NOMO-1 (cell line): ENCODE measurements around the gene RAD51B.

Experiments used
- DNase-seq, 2 experiments: peaks; one replicate each; lab custom pipeline; 2025; ENCODE audit not compliant: unreplicated experiment in 2 of 2; lab: John Stamatoyannopoulos, UW

RAD51B gene

DNA sequence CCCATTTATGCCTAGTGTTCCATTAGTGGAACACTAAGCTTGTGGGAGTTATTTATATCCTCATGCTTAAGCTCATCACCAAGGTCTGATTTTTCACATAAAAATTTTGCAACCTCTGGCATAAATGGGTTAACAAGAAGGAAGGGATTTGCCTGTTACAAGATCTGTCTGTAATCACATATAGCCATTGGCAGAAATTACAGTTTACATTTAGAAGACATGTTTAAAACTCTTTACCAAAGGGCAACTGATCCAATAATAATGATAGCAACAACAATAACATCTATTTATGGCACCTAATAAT is 550.4 kb downstream of the RAD51B start:
- no peak for DNase-seq

- no peak for DNase-seq
Measured at GRCh38 chr14:68372368-68372767, 552.8 kb downstream of the RAD51B start.

- no peak for DNase-seq
Measured at GRCh38 chr14:68373124-68373646, 553.6 kb downstream of the RAD51B start.

DNA sequence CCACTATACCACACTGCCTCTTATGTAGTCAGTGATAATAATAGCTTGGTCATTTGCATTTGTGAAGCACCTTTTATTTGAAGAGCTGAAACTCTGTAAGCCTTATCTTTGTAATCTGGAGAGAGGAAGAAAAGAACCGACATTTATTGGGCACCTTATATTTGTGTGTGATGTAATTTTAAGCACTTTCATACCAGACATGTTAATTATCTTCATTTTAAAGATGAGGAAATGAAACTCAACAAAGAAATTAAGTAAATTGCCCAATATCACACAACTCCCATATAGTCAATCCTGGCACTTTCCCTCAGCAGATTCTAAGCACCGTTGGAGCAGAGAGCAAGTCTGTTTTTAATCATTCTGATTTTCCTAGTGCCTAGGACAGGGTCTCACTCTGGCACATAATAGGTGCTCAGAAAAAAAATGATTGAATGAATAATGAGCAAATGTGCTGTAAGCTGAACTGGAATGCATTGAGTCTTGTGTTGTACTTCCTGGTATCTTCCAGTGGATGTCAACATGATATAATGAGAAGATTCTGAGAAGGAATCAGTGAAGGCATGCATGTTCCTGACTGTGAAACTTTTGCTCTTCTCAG is 554.4 kb downstream of the RAD51B start:
- DNase-seq = peak; percentile 55 to 90

GRCh38 chr14:68374682-68375081 is 555.1 kb downstream of the RAD51B start:
- DNase-seq = no peak

DNA sequence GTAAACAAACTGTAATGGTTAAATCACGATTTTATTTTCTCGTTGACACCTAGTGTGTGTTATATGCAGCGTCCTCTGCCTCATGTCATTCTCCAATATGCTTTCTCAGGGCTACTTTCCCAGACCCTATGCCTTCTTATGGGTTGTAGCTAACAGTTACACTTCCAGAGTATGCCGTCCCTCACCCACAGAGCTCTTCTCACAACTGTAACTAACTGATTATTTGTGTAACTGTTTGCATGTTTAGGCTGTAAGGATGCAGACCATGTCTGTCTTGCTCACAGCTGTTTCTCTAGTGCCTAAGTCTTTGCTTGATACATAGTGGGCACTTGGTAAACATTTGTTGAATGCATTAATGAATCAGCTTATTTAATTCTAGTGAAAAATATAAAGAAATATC is 555.8 kb downstream of the RAD51B start:
- DNase-seq = no peak

GRCh38 chr14:68376067-68376779 is 556.6 kb downstream of the RAD51B start:
- DNase-seq = no peak

DNA sequence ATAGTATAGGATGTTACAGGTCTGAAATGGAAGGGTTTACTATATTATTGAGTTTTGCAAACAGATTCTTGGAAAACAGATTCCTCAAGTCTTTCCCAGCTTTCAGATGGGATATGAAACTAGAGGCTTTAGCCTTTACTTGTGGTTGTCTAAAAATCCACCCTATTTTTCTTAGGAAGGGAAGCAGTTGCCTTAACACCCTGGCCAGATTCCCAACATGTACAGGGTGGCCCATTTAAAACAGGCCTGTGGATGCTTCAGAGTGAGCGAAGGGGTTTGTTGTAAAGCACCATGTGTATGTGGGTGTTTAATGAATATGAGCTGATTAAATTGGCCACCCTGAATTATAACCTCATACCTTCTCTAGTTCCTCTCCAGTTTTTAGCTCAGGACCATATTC is 557.4 kb downstream of the RAD51B start:
- DNase-seq = no peak

DNA sequence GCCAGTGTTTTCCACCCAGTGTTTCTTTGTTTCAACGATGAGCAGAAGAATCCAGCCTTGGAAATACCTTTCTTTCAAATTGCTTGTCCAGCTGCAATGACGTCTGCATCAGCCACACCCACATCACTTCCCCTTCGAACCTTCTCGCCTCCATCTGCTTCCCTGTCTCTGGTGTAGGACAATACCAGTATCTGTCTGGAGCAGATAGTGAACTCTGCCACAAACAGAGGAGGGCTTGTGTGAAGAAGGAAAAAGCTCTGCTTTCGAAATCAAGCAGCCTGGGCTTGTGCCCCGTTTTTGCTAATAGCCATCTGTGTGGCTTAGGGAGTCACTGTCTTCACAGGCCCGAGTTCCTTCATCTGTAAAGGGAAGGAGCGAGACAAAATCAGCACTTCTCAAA is 557.9 kb downstream of the RAD51B start:
- DNase-seq = peak; percentile 21 to 35

DNA sequence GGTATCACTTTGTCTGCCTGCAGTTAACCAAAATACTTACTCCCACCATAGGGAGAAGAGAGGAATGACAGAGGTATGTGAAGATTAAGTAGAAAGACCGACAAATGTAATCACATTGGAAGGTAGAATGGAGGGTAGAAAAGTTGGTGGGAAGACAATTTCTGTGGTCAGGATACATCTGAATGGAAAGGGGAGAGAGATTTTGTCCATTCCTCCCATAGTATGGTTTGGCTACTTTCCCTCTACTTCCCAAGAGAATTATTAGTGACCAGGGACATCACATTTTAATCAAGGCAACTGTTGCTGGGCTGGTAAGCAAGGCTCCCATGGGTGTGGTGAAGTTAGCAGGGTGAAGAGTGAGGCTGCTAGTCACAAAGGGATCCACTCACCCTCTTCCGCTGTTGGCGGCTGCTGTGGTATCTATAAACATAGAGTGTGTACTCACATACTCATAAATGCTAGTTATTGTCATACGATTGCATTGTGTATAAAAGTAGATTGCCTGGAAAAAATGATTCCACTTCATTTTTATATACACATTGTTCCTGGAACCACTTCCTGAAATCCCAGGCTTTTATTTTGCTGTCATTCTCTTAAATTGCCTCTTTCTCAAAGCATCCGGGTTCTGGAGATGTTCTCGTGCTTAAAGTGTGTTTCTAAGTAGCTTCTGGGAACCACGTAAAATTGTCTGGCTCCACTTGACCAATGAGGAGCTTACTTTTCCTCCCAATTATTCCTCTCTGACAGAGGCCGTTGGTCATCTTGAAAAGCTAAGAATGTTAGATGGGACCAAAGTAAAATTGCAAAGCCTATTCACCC is 560.1 kb downstream of the RAD51B start:
- no peak for DNase-seq

GRCh38 chr14:68380329-68380741 is 560.8 kb downstream of the RAD51B start:
- no peak for DNase-seq

DNA sequence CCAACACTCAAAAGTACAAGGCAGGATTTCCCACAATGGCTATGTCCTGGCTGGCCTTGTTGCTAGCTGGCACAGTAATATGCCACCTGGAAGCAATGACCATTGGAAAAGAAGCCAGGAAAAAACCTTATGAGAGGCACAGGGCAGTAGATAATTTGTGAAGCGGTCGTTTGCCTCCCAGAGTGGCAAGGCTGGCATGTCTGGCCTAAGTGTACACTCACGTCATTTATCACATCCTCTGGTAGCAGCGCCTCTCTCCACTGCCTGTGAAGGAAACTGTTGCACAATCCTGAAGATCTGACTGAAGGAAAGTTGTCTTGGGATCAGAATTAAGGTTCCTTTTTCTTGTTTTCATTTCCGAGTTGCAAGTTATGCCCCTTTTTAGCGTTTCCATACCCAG is 564.8 kb downstream of the RAD51B start:
- peak; percentile 48 to 80 for DNase-seq

DNA sequence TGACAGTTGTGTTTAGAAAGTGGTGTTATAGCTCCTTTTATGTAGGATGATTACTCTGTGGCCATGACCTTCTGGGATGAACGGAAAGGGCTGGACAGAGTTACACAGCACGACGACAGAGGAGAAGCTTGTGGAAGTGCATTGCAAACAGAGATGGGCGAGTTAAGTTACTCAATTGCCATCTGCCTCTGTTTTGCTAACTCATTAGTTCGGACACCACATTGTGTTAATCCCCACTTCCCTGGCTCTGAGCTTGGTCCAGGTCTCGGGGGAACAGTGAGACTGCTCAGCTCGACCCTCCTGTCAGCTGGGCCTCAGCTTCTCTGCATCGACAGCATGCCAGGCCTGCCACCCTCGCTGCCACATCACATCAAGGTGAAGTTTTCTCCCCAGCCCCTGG is 565.3 kb downstream of the RAD51B start:
- no peak for DNase-seq

- DNase-seq = no peak
Measured at GRCh38 chr14:68386446-68386845, 566.9 kb downstream of the RAD51B start.

DNA sequence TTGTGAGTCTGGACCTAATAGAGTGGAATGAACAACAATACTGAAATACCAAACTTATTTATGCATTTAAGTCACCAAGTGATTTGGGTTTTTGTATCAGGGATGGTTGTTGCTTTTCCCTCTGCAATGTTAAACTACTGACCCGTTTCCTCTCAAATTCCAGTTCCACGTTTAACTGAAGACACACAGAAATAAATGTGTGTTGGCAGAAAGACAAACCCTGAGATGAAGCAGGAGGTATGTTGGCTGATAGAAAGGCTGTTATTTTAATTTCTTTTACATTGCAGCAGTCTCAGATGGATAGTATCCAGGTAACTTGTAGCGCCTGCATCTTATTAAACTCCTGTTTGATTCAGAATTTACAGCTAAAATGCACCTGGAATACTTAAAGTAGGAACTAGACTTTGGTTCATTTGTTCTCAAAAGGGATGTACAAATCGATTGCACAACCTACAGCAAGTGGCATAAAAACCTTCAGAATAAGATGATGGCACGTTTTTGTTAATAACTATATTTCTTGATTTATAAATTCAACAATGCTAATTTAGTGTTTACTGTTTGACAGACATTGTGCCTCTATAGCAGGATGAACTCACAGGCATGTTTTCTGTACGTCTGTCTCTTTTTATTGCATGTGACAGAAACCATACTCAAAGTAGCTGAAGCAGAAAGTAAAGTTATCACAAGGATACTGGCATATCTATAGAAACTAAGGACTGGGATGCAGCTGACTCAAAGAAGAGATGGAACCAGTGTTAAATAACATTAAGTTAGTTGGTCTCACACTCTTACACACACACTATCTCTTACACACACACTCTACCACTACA is 567.6 kb downstream of the RAD51B start:
- DNase-seq = peak in 1 of 2 experiments; percentile 13

GRCh38 chr14:68389943-68390342 is 570.4 kb downstream of the RAD51B start:
- no peak for DNase-seq

DNA sequence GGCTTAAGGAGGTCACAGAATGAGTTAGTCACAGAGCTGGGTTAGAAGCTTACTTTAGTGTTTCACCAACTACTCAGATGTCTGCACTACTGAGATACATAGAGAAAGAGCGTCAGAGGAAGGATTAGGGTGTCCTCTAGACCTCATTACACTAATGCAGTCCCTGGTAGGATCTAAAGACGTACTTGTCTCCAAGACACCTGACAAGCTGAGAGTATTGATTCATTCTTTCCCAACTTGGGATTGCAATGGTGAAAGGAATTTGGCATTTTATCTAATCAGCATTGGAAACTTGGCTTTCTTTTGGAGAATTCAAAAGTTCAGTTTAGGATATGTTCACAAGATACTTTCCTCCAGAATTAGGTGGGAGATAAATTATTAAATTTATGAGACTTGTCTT is 571.2 kb downstream of the RAD51B start:
- DNase-seq = no peak

DNA sequence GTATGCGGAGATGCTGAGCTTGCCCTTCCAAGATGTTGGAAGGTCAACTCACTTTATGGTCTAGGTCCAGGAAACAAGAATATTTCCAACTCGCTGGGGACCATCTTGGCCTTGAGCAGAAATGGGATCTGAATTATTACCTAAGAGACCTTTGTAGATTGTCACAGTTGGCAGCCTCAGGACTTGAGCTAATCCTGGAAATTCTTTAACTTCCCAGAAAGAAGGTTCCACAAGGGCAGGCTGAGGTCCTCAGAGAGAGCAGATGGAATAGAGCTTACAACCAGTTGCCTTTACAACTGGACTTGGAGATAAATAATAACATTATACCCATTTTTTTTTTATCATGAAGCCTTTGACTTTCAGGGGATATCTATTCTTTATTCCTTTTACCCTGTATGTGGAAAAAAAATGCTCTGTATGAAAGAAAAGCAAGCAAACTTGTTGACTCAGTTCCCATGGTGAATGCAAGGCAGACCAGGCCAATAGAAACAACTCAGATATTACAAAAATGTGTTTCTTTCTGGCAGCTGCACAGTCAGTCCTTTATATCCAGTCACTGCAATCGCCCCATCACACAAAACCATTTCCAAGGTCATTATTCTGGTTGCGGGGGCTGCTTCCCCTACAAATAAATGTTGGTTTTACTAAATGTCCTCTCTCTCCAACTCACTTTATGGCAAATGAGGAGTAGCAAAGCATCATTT is 571.9 kb downstream of the RAD51B start:
- no peak for DNase-seq

DNA sequence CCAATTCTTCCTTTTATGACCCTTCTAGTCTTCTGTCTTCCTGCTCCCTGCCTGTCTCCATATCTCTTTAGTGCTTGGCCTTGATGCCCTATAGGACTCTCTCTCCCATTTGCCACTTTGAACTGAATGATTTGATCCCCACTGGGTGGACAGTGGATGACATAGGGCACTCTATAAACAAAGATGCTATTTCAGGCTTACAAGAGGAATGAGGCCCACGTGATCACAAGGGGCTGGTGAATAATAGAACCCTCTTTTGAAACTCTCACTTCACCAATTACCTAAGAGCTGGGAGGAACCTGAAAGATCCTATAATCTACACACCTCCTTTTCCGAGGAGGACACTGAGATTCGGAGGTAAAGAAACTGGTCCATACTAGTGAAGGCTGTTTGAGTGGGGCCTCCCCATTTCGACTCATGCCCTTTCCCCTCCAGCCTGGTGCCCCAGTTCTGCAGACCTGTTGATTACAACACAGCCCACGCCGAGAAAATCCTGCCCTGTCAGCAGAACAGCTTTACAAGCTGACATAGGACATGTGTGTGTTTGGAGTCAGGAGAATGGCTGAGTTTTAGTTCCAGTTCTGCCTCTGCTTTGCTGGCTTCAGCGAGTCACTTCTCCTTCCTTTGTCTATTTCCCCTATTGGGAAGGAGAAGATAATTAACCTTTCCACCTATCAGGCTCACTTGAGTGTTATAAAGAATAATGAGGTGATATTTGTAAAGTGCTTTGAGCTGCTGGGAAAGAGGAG is 573.0 kb downstream of the RAD51B start:
- DNase-seq = peak; percentile 32 to 82

- no peak for DNase-seq
Measured at GRCh38 chr14:68393259-68393658, 573.7 kb downstream of the RAD51B start.
